Measurements from ENCODE around the gene AMPH.
A peak's percentile ranks its signal among the peaks of the same experiment; 100 is the strongest.
"Not testable (repeated sequence)": the region's sequence is repeated elsewhere in the genome, so short reads cannot be mapped to it uniquely, and the experiment has no call there.

The AMPH gene

DNA sequence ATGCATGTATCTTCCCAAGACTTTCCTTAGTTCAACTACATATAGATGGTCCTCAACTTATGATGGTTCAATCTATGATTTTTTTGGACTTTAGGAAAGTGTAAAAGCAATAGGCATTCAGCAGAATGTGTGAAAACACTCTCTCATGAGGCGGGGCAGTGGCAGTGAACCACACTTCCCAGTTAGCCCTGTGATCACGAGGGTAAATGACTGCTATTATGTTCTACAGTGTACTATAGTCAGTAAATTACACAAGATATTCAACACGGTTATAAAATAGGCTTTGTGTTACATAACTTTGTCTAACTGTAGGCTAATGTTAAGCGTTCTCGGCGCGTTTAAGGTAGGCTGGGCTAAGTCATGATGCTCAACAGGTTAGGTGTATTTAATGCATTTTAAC lies 169.3 kb downstream of the AMPH start:
- DNase-seq: no peak

GRCh38 chr7:38453826-38454225 lies 177.3 kb downstream of the AMPH start:
- DNase-seq: no peak

- no peak for DNase-seq
Observed at GRCh38 chr7:38453168-38453567, 178.0 kb downstream of the AMPH start.

DNA sequence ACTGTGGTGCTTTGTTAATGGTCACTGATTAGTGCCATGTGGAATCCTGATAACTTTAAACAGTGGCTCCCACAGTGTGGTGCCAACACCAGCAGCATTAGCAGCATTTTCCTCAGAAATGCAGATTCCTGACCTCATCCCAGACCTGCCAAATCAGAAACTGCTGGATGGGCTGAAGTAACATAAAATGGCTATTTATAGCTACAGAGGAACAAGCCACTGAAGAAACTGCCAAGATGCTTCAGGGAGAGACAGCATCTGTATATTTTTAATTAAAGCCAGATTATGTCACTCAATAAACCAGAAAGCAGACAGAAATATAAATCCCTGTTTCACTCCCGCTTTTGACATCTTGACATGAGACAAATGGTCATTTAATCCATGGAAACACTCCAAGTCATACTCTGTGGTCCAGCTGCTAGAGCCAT lies 178.5 kb downstream of the AMPH start:
- DNase-seq: no peak

GRCh38 chr7:38451840-38452239 lies 179.3 kb downstream of the AMPH start:
- DNase-seq: no peak

DNA sequence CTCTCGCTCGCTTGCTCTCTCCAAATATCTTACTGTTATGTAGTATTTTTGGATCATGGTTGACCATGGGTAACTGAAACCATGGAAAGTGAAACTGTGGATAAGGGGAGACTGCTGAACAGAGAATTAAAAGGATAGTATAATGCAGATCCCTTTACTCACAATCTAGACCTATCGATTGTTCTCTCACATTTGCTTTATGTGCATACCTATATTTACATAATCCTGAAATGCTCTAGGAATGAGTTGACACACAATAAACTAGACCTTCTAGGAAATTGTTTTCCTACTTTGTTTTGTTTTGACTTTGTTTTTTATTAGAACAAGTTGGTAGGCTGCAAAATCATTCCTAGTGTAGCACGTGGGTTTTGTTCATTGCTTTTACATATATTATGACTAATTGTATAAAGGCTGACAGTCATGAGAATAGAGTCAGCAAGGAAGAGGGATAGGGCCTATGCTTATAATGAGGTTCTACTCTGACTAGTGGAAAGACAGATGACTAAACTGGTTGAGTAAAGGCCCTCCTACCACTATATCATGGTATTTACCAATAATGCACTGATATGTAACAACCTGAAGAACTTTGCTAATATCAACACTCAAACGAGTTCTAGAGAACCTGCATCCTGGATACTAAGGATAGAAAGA lies 182.5 kb downstream of the AMPH start:
- DNase-seq: no peak

DNA sequence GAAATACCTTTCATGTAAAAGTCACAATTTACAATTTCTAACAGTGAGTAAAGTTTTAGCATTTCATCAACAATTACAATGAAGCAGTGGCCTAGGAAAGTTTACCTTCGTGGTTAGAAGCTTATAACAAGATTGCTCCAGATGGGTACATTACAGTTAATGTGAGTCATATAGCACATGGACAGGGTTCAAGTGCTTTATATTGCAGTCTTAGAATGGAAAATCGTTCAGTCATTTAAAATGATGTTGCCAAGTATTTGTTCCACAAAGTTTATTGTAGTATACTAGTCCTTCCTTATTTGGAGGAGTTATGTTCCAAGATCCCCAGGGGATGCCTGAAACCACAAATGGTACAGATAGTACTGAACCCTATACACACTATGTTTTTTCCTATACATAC lies 183.1 kb downstream of the AMPH start:
- peak in 1 of 5 experiments; percentile 24 for DNase-seq

DNA sequence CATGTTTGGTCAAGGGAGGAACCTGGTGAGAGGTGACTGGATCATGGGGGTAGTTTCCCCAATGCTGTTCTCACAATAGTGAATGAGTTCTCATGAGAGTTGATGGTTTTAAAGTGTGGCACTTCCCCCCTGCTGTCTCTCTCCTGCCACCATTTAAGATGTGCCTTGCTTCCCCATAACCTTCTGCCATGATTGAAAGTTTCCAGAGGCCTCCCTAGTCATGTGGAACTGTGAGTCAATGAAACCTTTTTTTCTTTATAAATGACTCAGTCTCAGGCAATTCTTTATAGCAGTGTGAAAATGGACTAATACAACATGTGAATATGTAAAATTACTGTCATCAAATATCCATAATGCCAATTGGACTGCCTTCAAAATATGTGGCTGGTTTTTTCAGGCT lies 192.2 kb downstream of the AMPH start:
- DNase-seq: no peak

DNA sequence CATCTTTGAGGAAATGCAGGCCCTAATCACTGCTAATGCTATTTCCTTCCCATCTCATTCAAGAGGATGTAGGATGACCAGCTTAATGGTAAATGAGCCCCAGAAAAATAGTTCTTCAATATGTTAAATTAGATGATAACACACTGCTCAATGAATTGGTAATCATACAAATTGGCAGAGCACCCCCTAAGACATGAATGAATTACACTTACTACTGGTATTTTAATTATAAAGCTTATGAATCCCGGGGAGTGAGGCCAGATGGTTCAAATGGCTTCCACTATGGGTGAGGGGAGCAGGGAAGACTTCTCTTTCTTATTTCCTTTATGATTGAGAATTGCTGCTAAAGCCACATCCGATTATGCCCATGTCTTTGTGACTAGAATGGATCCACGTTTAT lies 198.5 kb downstream of the AMPH start:
- no peak for DNase-seq

DNA sequence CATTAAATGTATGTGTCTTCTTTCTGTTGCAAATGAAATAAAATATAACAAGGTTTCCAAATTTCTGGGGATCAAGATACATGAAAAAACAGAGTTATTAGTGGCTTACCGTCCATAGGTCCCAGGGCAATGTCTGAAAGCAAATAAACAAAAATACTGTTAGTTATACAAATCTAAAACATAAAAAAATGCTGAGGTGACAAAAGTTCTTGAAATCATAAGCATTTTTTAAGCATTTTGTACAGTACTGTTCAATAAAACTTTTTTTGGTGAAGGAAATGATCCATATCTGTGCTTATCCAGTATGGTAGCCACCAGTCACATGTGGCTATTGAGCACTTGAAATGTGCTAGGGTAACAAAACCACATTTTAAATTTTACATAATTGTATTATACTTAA lies 199.1 kb downstream of the AMPH start:
- DNase-seq: no peak

GRCh38 chr7:38429057-38429456 lies 202.1 kb downstream of the AMPH start:
- no peak for DNase-seq

GRCh38 chr7:38428041-38428440 lies 203.1 kb downstream of the AMPH start:
- DNase-seq: no peak

- peak in 1 of 5 experiments; percentile 65 for DNase-seq
Observed at GRCh38 chr7:38427279-38427955, 203.8 kb downstream of the AMPH start.

DNA sequence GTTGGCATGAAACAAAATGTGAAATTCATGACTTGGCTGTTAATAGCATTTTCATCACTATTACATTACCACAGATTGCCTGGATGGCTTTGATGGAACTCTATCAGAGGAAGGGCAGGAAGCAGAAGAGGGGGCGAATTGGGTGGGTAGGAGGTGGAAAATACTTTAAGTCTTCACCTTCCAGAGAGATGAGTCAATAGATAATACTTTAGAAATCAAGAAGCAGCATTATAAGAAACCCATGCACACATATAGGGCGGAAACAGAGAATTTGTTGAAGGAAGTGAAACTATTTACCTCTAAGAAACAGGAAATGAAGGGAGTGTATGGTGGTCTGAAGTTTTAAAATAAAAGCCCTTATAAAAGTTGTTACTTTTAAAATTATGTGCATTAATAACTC lies 205.7 kb downstream of the AMPH start:
- DNase-seq: peak in 1 of 5 experiments; percentile 45

GRCh38 chr7:38424750-38425463 lies 206.3 kb downstream of the AMPH start:
- DNase-seq: peak in 1 of 5 experiments; percentile 43

DNA sequence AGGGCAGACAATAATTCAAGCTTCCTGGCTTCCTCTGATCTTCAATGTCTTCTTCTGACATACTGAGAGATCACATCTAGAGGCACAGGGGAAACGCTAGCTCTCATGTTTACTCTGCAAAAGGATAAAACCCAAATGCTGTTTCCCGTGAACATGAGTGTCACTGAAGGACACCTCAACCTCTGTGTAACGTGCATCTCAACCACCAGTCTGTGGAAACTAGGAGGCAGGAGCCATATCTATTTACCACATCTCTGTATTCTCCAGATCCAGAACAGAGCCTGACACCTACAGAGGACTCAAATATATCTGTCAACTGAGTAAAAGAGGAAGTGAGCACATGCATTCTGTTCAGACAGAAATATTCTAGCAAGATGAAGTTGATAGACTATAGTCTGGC lies 217.4 kb downstream of the AMPH start:
- DNase-seq: peak in 1 of 5 experiments; percentile 84

DNA sequence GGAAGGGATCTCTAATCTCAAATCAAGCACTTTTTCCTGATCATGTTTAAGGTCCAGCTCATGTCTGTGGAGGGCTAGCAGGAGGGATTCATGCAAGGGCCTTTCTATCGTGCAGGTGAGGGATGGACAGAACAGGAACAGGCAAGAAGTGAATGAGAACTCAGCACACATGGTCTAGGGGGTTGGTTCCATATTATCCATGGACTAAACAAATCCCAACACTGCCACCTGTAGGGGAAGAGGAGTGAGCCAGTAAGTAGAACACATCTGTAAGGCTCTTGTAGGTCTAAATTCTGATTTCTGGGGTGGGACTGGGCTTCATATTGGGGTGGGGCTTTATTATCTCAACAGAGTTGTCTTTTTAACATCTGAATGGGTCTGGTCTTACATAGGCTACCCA lies 219.8 kb downstream of the AMPH start:
- peak in 1 of 5 experiments; percentile 24 for DNase-seq

GRCh38 chr7:38410056-38410455 lies 221.1 kb downstream of the AMPH start:
- DNase-seq: no peak

DNA sequence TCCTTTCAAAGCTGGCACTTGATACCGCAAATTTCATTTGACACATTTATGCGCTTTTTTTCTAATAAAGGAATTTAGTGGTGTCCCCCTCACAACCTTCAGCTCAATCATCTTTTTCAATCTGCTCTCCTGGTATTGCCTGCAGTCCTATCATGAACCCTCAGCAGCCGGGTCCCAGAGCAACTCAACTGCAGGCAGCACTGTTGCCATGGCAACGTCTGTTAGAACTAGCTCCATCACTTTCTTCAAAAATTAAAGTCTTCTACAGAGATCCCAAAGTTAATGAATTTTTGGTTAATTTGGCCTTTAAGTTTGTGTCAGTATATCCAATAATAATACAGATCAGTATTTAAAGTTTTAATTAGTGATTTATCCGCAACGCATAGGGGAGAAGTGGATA lies 221.6 kb downstream of the AMPH start:
- no peak for DNase-seq

DNA sequence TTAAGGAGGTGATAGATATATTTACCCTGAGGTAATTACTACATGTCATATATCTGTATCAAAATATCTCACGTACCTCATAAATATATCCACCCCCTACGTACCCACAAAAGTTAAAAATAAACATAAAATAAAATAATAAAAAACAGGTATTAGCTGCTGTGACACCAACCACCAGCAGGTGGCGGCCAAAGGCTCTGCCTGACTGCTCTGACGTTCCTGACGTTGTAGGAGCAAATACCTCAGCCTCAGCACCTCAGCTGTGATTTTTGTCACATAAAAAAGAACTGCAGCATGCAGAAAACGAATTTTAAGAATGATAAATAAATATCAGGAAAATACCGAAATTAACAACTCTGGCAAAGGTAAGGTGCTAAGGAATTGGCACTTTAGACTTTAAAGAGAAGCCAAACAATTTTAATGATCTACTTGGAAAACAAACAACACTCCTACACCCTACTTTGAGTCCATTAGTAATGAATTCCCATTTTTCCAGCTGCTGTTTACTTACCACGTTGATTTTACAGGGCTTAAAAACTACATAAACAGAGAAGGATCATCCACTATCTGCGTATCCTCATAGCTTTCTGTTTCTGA lies 232.3 kb downstream of the AMPH start:
- peak in 4 of 5 experiments; percentile 12 to 63 (median 37) for DNase-seq

GRCh38 chr7:38396852-38397251 lies 234.3 kb downstream of the AMPH start:
- no peak for DNase-seq

- not testable (repeated sequence) for DNase-seq
Observed at GRCh38 chr7:38395921-38396552, 235.1 kb downstream of the AMPH start.

DNA sequence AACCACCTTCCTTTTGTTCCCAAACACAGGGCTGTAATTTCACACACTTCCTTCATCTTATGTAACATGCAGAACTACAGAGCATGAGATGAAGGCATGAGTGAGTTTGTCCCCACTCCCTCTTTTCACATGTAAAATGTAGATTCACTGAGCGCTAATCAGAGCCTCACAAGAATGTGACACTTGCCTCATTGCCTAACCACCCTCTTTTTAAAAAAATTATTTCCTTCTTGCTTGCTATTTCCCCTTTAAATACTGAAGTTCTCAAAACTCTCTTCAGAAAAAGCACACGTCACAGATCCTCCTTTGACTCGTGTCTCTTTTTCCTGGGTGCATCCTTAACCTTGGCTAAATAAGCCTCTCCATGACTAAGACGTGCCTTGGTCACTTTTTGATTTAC lies 236.5 kb downstream of the AMPH start:
- no peak for DNase-seq

Measured in T-helper 2 cell (primary cell).